ENCODE measurements around the gene VSTM4.

VSTM4 gene

GRCh38 chr10:49070701-49071100, 44.6 kb downstream of the VSTM4 start:
- DNase-seq (ENCODE audit: low read depth), result no peak

GRCh38 chr10:49068672-49069217, 46.6 kb downstream of the VSTM4 start:
- DNase-seq (ENCODE audit: low read depth), result no peak

- no peak for DNase-seq (ENCODE audit: low read depth)
Observed at GRCh38 chr10:49068209-49068608, 47.1 kb downstream of the VSTM4 start.

- DNase-seq (ENCODE audit: low read depth), result no peak
Observed at GRCh38 chr10:49066944-49067730, 48.2 kb downstream of the VSTM4 start.

GRCh38 chr10:49062229-49062628, 53.1 kb downstream of the VSTM4 start:
- no peak for DNase-seq (ENCODE audit: low read depth)

GRCh38 chr10:49061667-49062066, 53.7 kb downstream of the VSTM4 start:
- no peak for DNase-seq (ENCODE audit: low read depth)

- DNase-seq (ENCODE audit: low read depth), result no peak
Observed at GRCh38 chr10:49058463-49059255, 56.7 kb downstream of the VSTM4 start.

- no peak for DNase-seq (ENCODE audit: low read depth)
Observed at GRCh38 chr10:49057231-49057880, 58.0 kb downstream of the VSTM4 start.

GRCh38 chr10:49056356-49056755, 59.0 kb downstream of the VSTM4 start:
- DNase-seq (ENCODE audit: low read depth), result no peak

GRCh38 chr10:49055221-49055849, 60.0 kb downstream of the VSTM4 start:
- no peak for DNase-seq (ENCODE audit: low read depth)

- no peak for DNase-seq (ENCODE audit: low read depth)
Observed at GRCh38 chr10:49054753-49055152, 60.6 kb downstream of the VSTM4 start.

- DNase-seq (ENCODE audit: low read depth), result no peak
Observed at GRCh38 chr10:49053998-49054692, 61.2 kb downstream of the VSTM4 start.

GRCh38 chr10:49053053-49053997, 62.0 kb downstream of the VSTM4 start:
- DNase-seq (ENCODE audit: low read depth), result no peak

- DNase-seq (ENCODE audit: low read depth), result no peak
Observed at GRCh38 chr10:49052069-49052468, 63.3 kb downstream of the VSTM4 start.

- no peak for DNase-seq (ENCODE audit: low read depth)
Observed at GRCh38 chr10:49050906-49051305, 64.4 kb downstream of the VSTM4 start.

GRCh38 chr10:49050366-49050765, 65.0 kb downstream of the VSTM4 start:
- DNase-seq (ENCODE audit: low read depth), result no peak

GRCh38 chr10:49049660-49050059, 65.7 kb downstream of the VSTM4 start:
- no peak for DNase-seq (ENCODE audit: low read depth)

- no peak for DNase-seq (ENCODE audit: low read depth)
Observed at GRCh38 chr10:49047128-49047639, 68.1 kb downstream of the VSTM4 start.

- no peak for DNase-seq (ENCODE audit: low read depth)
Observed at GRCh38 chr10:49044293-49045193, 70.8 kb downstream of the VSTM4 start.

Measured in activated T-helper 1 cell treated with Interleukin-2 at 50 U/mL for 16 hours (primary cell).